Ramos (cell line): Measurements from ENCODE around the gene CBY1.

Experiments
- in situ Hi-C: fragments of 300-500 bp; cut with MboI; formaldehyde crosslinking; loops from one replicate; pipeline ENCODE4 v1.14.3; 2022; ENCODE audit warnings: low sequenced_read_pairs; ENCODE audit not compliant: unreplicated experiment

CBY1 gene

DNA sequence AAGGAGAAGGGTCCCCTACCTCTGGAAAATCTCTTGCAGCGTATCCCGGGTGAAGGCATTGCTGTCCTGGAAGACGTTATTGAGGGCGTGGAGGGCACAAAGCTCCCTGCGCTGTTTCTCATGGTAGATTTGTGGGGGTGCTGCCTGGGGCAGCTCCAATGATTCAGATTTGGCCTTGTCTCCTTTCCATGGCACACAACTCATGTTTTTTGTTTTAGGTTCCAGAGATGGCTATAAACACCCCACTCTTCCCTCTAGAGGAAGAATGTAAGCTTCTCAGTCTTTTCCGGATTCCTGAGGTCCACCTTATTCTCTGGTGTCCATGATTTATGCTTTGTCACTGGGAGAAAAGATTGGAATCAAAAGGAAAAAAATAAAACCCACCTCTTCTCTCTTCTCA, 43.3 kb downstream of the CBY1 start:
- in situ Hi-C loops: no loop called here

DNA sequence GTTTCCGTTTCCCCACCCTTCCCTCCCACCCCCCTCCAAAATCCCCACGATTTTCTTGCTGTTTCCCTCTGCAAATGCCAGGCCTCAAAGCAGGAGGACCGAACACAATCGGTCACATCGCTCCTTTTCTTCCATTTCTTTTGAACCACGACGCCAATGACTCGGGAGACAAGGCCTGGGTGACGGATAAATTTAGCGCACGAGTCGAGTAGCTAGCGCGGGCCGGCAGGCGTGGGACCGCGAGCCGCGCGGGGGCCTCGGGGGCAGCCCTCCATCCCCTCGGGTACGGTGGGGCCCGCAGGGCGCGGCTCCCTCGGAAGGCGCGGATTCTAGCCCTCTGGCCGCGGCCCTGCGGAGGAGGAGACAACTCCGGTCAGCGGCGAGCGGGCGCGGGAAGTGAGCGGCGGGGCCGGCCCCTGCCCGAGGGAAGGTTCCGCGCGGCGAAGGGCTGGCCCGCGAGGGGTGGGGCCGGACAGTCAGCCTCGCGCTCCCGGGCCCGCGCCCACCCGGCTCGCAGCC, 43.9 kb downstream of the CBY1 start:
- in situ Hi-C loops: no loop called here

DNA sequence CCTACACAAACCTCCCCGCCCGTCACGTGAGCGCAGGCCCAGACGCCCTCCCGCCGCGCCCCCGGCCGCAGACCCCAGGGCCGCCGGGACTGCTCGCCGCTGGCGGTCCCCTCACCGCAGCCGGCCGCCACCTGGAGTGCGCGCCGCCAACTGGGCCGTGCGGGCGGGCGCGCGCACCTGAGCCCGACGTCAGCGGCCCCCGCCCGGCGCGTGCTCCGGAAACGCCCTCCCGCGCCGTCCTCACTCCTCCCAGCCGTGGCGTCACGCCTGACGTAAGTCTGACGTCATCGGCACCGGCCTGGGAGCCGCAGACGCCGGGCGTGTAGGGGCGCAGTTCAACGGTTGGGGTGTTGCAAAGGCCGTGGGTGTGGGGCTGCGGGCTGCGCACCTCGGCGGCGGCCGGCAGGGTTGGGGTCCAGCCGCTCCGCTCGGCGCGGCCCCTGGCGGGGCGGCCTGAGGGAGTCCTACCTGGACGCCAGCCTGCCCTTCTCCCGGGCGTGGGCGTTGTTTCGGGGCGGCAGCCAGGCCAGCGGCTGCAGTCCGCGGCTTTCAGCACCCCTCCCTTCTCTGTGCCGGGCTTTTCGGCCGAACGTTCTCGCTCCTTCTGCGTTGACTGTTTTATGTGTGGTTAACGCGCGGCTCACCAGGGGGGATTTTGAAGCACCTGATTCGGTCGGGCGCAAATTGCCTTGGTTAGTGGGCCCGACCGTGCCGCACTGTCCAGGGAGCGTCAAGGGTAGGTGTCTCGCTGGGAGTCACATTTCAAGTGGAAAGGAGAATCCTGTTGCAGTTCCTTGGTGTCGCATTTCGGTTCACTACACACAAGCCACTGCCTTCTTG, 44.6 kb downstream of the CBY1 start, which contains the start of gene JOSD1:
Gene JOSD1, minus strand, starts transcription at position 155 of the 840 bp plus-strand sequence. CDS start 956 bp downstream, outside the sequence.
- in situ Hi-C loops: no loop called here

DNA sequence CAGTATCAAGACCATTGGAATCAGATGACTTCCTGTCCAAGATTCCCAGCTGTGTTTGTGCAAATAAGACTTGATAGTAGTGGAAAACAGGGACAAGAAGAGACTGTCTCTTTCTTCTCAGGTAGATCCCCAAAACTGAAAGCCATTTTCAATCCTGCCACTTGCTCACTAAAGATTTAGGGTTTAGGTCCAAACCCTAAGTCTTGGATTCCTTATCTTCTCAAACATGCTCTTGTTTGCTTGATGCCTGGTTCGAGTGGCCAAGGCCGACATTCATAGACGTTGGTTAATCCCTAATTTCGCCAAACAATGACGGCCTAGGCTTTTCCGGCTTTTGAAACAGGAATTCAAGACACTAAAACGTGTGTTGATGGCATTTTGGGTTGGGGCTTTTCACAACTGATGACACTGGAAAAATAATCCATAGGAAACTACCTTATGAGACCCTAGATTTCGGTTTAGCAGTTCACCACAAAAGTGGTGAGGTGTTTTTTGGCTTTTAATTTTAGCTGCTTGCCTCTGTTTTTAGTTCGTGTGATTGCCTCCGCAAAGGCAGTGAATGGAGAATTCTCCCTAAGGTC, 48.3 kb downstream of the CBY1 start:
- in situ Hi-C loops: no loop called here

DNA sequence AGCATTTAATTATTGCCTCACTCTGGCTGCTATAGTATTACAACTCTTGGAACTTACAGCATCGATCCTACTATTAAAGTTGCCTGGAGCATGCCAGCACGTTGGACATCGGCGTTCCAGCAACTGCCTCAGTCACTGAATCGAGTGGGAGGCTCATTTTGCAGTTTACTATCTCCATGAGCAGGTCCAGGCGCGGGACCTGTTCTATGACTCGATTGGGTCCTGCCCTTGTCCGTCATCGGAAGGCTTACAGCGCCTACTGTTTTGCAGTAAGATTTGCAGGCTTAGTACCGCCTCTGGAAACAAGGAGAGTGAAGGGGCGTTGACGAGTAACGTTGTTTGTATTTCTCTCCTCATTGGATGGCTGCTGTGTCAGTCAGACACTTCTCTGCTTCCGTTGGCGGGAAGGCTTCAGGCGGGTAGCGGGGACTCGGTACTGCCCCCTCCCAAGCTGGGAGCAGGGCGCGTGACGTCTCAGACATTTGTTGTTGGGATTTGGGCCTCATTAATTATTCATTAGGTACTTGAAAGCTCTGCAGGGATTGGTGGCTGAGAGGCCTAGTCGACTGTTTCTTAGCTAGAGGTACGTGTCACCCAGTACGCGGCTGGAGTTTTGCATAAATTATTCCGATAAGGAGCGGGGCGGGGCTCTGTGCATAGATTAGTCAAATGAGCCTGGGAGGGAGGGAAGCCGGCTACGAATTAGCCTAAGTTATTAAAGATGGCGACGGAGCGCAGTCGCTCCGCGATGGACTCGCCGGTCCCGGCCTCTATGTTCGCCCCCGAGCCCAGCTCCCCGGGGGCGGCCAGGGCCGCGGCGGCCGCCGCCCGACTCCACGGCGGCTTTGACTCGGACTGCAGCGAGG, 49.0 kb downstream of the CBY1 start, which contains the start of gene GTPBP1:
Gene GTPBP1, plus strand, starts transcription at position 710 of the 866 bp plus-strand sequence. Its CDS starts 12 bp downstream, at position 722.
- in situ Hi-C loops: no loop called here

- in situ Hi-C loops: no loop called here
Measured at GRCh38 chr22:38706101-38706900, 49.9 kb downstream of the CBY1 start.

DNA sequence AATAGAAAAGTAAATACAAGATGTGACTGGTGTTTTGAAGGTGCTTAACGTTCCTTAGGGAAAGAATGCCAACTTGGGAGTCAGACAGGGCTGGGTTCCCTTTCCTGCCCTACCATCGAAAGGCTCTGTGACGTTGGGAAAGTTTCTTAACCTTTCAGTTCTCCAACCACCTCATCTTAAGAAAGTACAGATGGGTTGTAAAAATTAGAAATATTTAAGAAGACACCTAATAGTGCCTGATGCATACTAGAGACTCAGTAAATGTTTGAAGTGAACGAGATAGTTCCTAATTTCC, 50.4 kb downstream of the CBY1 start:
- in situ Hi-C loops: no loop called here

GRCh38 chr22:38707346-38707745, 50.9 kb downstream of the CBY1 start:
- in situ Hi-C loops: no loop called here

DNA sequence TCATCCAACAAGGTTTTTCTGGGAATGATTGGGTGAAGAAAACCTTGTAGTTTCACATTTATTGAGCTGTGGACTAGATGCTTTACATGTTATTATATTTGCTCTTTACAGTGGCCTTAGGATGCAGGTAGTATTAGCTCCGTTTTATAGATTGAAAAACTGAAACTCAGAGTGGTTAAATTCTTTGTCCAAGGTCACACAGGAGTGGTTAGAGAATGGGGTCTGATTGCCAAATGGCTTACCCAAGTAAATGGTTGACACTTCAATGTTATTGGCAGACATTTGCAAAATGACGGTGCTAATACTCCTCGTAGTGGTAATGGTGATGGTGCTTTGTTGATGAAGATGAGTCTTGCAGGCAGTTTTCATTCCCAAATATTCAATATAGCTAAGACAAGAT, 51.5 kb downstream of the CBY1 start:
- in situ Hi-C loops: no loop called here

GRCh38 chr22:38709306-38709705, 52.9 kb downstream of the CBY1 start:
- in situ Hi-C loops: no loop called here

DNA sequence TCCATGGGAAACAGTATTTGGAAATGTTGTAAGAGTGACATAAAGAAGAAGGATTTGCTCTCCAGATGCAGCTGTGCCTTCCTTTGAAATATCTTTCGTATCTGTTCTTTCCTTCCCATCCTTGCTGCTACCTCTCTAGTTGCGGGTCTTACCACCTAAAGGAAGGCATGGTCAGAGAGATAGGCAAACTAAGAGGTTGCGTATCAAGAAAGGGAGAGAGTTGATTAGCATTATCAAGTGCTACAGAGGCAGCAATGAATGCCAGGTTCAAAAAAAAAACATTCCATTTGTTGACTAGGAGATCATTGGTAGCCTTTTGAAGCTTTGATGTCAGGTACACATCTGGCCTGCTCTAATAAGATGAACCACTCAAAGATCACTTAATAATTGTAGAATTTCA, 53.9 kb downstream of the CBY1 start:
- in situ Hi-C loops: no loop called here

- in situ Hi-C loops: no loop called here
Measured at GRCh38 chr22:38710866-38711265, 54.4 kb downstream of the CBY1 start.

DNA sequence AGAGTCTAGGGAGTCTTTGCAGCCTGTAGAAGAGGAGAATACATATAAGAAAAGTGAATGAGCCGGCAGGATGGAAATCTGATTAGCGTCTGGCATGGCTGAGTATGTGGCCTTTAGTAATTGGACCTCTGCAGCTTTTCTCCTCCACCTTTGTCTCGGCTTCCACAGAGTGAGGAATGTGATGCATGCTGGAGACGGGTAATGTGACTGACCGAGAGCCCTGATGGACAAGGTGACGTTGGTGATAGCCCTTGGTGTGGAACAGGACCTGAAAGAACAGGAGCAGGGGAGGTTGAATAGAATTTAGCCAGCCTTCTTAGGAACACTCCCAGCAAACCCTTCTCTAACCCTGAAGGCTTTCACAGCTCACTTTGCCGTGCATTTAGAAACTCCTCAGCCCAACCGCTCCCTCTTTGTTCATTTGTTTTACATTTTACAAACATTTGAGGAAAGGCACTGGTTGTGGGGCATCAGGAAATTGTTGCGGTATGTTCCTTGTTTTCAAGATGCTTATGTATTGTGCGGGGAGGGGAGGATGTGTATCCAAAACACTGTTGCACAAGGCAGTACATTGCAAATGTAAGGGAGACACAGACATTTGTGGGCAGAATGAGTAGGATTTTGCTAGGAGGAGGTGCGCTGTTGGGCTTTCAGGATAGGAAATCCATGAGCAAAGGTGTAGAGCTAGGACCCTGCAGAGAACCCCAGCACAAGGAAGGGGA, 56.2 kb downstream of the CBY1 start:
- in situ Hi-C loops: no loop called here

DNA sequence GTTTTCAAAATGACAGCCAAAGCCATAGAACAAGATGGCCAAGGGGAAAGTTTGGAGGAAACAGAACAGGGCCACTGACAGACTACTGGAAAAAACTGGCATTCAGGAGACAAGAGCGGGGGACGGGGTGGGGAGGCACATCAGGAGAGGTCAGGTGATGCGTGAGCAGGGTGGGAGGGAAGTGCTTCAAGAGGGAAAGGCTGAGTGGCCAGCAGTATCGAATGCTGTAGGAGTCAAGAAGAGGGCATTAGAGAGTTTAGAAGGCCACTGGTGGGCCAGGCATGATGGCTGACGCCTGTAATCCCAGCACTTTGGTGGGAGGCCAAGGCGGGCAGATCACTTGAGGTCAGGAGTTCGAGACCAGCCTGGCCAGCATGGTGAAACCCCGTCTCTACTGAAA, 57.5 kb downstream of the CBY1 start:
- in situ Hi-C loops: no loop called here

DNA sequence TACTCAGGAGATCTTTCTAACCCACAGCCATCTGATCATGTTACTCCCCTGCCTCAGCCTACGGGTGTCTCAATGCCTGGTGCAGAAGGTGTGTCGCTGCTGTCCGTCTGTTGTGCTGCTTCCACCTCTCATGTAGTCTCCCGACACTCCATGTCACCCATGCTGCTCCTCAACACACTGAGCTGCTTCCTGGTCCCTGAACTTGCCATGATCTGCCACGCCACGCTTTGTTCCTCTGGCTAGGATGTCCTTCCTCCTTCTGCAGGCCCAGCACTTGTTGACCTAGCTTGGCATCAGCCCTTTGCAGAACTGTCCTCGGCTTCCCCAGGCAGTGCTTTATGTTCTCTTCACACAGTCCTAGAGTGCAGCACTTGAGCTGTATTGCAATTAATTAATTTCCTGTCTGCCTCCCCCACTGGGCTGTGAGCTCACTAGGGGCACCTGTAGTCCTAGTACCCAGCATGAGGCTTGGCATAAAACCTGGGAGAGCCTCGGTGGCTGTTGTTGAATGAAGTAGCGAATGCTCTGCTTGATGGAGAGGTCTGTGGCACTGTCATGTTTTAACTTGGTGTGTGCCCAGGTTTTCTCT, 58.8 kb downstream of the CBY1 start:
- in situ Hi-C loops: no loop called here

DNA sequence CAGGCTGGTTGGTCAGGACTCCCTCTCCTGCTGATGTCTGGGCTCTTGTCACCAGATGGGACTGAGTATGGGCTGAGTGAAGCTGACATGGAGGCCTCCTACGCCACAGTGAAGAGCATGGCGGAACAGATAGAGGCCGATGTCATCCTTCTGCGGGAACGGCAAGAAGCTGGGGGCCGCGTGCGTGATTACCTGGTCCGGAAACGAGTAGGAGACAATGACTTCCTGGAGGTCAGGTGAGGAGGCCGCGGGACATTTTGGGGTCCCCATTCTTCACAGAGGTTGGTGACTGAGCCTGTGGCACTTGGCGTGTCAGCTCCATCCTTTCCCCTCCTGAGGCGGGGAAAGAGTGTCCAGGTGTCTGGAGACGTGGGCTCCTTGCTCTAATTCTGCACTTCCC, 59.4 kb downstream of the CBY1 start:
- in situ Hi-C loops: no loop called here

DNA sequence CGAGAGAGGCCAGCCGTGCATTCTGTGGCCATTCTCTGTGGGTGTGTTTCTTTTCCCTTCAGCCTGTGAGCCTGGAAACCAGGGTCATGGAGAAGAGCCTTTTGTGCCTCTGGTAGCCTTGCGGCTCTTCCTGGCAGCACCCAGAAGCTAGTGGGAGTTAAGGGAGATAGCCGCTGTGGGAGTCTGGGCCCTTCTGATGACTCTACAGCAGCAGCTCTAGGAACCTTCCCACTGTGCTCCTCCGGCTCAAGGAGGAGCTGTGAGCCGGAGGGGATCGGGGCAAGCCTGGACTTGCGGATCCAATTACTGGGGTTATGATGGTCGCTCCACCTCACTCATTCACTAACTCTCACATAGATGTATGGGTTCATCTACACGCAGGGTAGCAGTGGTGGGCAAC, 59.8 kb downstream of the CBY1 start:
- in situ Hi-C loops: no loop called here

DNA sequence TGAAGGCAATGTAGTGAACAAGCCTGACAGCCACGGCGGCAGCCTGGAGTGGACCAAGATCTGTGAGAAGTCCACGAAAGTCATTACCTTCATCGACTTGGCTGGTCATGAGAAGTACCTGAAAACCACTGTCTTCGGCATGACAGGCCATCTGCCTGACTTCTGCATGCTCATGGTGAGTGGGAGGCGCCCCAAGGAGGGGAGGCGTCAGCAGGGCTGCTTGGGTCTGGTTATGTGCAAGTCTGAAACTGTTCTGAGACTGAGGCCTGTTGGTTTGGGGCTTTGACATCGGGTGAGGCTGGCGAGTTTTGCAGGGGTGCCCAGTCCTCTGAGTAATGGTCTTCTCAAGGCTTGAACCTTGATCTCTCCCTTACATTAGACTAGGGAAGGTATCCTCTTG, 60.4 kb downstream of the CBY1 start:
- in situ Hi-C loops: no loop called here

DNA sequence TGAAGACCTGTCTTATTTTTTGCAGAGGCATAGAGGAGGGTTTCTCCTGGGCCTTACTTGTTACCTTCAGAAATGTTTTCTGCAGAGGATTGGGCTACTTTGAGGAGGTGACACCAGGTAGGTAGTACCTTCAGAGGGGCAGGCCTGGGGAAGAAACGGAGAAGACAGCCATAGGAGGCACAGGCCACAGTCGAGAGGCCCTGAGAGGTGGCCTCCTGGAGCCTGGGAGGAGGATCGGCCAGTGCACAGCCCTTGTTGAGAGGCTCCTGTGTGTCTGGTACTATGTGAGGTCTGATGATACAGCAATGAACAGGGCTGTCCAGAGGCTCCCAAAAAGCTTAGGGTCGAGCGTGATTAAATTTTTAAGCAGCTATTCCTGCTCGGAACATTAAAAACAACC, 60.8 kb downstream of the CBY1 start:
- in situ Hi-C loops: no loop called here
